ENCODE data around the gene POU4F3.

The POU4F3 gene

GRCh38 chr5:146339715-146340259 lies 1.1 kb downstream of the POU4F3 start:
- H3K36me3 ChIP-seq (replicated peaks; ENCODE audit: low read depth, low read length), result no peaks in the 10 kb centered on the region
- H3K27ac ChIP-seq (ENCODE audit: low read length), result no peak overlapping the region
- no peaks in the 10 kb centered on the region for H3K27me3 ChIP-seq (ENCODE audit: low read depth, low read length)
- H4K20me1 ChIP-seq (ENCODE audit: insufficient read depth, low read length), result no peaks in the 10 kb centered on the region
- no peaks in the 10 kb centered on the region for H3K9me3 ChIP-seq (ENCODE audit: insufficient read depth, low read length)
- H2AFZ ChIP-seq (ENCODE audit: low read depth, low read length), result no peak overlapping the region
- H3K79me2 ChIP-seq (ENCODE audit: low read length), result no peaks in the 10 kb centered on the region
- TF ChIP-seq EZH2phosphoT487 (IDR thresholded peaks at IDR 0.05; ENCODE audit: low read depth), result no peak
- TF ChIP-seq, protein P1, sequence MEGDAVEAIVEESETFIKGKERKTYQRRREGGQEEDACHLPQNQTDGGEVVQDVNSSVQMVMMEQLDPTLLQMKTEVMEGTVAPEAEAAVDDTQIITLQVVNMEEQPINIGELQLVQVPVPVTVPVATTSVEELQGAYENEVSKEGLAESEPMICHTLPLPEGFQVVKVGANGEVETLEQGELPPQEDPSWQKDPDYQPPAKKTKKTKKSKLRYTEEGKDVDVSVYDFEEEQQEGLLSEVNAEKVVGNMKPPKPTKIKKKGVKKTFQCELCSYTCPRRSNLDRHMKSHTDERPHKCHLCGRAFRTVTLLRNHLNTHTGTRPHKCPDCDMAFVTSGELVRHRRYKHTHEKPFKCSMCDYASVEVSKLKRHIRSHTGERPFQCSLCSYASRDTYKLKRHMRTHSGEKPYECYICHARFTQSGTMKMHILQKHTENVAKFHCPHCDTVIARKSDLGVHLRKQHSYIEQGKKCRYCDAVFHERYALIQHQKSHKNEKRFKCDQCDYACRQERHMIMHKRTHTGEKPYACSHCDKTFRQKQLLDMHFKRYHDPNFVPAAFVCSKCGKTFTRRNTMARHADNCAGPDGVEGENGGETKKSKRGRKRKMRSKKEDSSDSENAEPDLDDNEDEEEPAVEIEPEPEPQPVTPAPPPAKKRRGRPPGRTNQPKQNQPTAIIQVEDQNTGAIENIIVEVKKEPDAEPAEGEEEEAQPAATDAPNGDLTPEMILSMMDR (IDR thresholded peaks at IDR 0.05; ENCODE audit: low read depth, low read length), result no peak
- H3K9ac ChIP-seq (ENCODE audit: low read length), result no peak overlapping the region
- H3K4me1 ChIP-seq (ENCODE audit: low read length), result no peaks in the 10 kb centered on the region
- H3K4me2 ChIP-seq (ENCODE audit: low read length), result no peak overlapping the region
- no peak overlapping the region for H3K4me3 ChIP-seq (ENCODE audit: low read length)

- H3K9ac ChIP-seq (ENCODE audit: low read length), result no peak overlapping the region
- no peaks in the 10 kb centered on the region for H3K36me3 ChIP-seq (replicated peaks; ENCODE audit: low read depth, low read length)
- no peak overlapping the region for H3K4me2 ChIP-seq (ENCODE audit: low read length)
- H3K4me3 ChIP-seq (ENCODE audit: low read length), result no peak overlapping the region
- H3K27ac ChIP-seq (ENCODE audit: low read length), result no peak overlapping the region
- H3K27me3 ChIP-seq (ENCODE audit: low read depth, low read length), result no peaks in the 10 kb centered on the region
- H4K20me1 ChIP-seq (ENCODE audit: insufficient read depth, low read length), result no peaks in the 10 kb centered on the region
- no peaks in the 10 kb centered on the region for H3K79me2 ChIP-seq (ENCODE audit: low read length)
- TF ChIP-seq EZH2phosphoT487 (IDR thresholded peaks at IDR 0.05; ENCODE audit: low read depth), result no peak
- TF ChIP-seq, protein P1 (IDR thresholded peaks at IDR 0.05; ENCODE audit: low read depth, low read length), result no peak
- H2AFZ ChIP-seq (ENCODE audit: low read depth, low read length), result no peak overlapping the region
- no peaks in the 10 kb centered on the region for H3K9me3 ChIP-seq (ENCODE audit: insufficient read depth, low read length)
- H3K4me1 ChIP-seq (ENCODE audit: low read length), result no peaks in the 10 kb centered on the region
Observed at GRCh38 chr5:146340260-146341081, 1.8 kb downstream of the POU4F3 start.

DNA sequence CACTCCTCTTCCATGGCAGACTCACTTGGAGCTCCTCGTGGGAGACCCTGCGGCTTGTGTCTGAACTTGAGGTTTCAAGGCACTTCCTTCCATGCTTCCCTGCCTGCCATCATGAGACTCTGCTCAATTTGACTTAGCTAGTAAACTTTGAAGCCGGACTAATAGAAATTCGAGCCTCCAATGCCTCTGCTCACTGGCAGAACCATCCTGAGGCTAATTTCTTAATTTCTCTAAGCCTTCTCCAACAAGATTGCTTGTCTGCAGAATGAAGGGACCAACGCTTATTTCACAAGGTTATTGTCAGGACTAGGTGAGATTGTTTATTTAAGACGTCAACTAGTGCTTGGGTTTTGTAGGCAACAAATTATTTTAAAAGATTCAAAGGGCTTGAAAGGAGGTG lies 3.2 kb downstream of the POU4F3 start:
- H3K27me3 ChIP-seq (ENCODE audit: low read depth, low read length), result no peaks in the 10 kb centered on the region

DNA sequence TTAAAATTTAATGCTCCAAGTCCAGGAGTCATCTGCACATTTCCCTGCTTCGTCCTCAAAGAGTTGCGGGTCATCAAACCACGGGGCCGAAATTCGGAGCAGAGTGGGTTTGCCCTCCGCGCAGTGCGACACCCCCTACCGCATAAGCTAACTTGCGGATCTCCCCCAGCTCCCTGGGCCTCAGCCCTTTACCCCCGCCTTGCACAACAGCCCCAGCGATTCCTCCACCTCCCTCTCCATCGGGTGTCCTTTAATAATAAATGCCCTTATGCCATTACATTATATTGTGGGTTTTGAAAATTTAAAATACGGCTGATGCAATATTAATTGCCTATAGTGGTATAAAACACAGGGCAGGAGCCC lies 3.9 kb downstream of the POU4F3 start:
- Histone ChIP-seq H3K9ac (ENCODE audit: low read length) (no peak overlapping the region), H3K4me3 (ENCODE audit: low read length) (no peak overlapping the region), H3K4me2 (ENCODE audit: low read length) (no peak overlapping the region), H3K79me2 (ENCODE audit: low read length) (no peaks in the 10 kb centered on the region), H3K9me3 (ENCODE audit: insufficient read depth, low read length) (no peaks in the 10 kb centered on the region), H4K20me1 (ENCODE audit: insufficient read depth, low read length) (no peaks in the 10 kb centered on the region), H3K27ac (ENCODE audit: low read length) (no peak overlapping the region), H3K4me1 (ENCODE audit: low read length) (no peaks in the 10 kb centered on the region), H3K27me3 (ENCODE audit: low read depth, low read length) (no peaks in the 10 kb centered on the region), H3K36me3 (replicated peaks; ENCODE audit: low read depth, low read length) (no peaks in the 10 kb centered on the region), H2AFZ (ENCODE audit: low read depth, low read length) (no peak overlapping the region)
- TF ChIP-seq EZH2phosphoT487 (IDR thresholded peaks at IDR 0.05; ENCODE audit: low read depth), result no peak

More for the DNA sequence above, 3.2 kb downstream of the POU4F3 start:
- no peak overlapping the region for H2AFZ ChIP-seq (ENCODE audit: low read depth, low read length)
- no peak overlapping the region for H3K4me3 ChIP-seq (ENCODE audit: low read length)
- no peak overlapping the region for H3K4me2 ChIP-seq (ENCODE audit: low read length)
- no peaks in the 10 kb centered on the region for H3K36me3 ChIP-seq (replicated peaks; ENCODE audit: low read depth, low read length)
- H4K20me1 ChIP-seq (ENCODE audit: insufficient read depth, low read length), result no peaks in the 10 kb centered on the region
- TF ChIP-seq, protein P1 (IDR thresholded peaks at IDR 0.05; ENCODE audit: low read depth, low read length), result no peak
- no peak for TF ChIP-seq EZH2phosphoT487 (IDR thresholded peaks at IDR 0.05; ENCODE audit: low read depth)
- no peaks in the 10 kb centered on the region for H3K9me3 ChIP-seq (ENCODE audit: insufficient read depth, low read length)
- H3K4me1 ChIP-seq (ENCODE audit: low read length), result no peaks in the 10 kb centered on the region
- no peak overlapping the region for H3K9ac ChIP-seq (ENCODE audit: low read length)
- no peaks in the 10 kb centered on the region for H3K79me2 ChIP-seq (ENCODE audit: low read length)
- no peak overlapping the region for H3K27ac ChIP-seq (ENCODE audit: low read length)
